HEK293 (cell line): ENCODE data around the gene RGPD8.
"Not testable (repeated sequence)": the region's sequence is repeated elsewhere in the genome, so short reads cannot be mapped to it uniquely, and the experiment has no call there.

ENCODE experiments used
- CTCF ChIA-PET: fragments of 350-600 bp; formaldehyde crosslinking; extraction: SDS; loops from one replicate; lab custom pipeline; 2021; ENCODE audit warnings: antibody characterized with exemption; lab: Yijun Ruan, JAX
- POLR2A ChIA-PET: fragments of 300-600 bp; formaldehyde crosslinking; extraction: SDS; loops from one replicate; lab custom pipeline; 2020; ENCODE audit warnings: antibody characterized with exemption, inconsistent platforms; lab: Yijun Ruan, JAX
- H3K27ac ChIP-seq: fragments of 200-500 bp; sonication (Bioruptor generic); 2 replicates; pipeline ENCODE4 v1.5.1; 2014; ENCODE audit warnings: low read depth, low read length, control low read depth, inconsistent platforms; ENCODE audit errors: extremely low read depth
- H3K36me3 ChIP-seq, 2 experiments: fragments of 200-500 bp in 1 of 2; sonication (Bioruptor generic) in 1 of 2; 1 replicate in 1 of 2; 2 replicates in 1 of 2; pipeline ENCODE4 v1.5.1; 2014 to 2017; ENCODE audit warnings: inconsistent platforms in 2 of 2, low read length in 2 of 2; ENCODE audit not compliant: control insufficient read depth in 2 of 2, insufficient read depth in 1 of 2
- H3K4me1 ChIP-seq: fragments of 200-500 bp; sonication (Bioruptor generic); 2 replicates; pipeline ENCODE4 v1.5.1; 2014; ENCODE audit warnings: mild to moderate bottlenecking, low read length, inconsistent platforms; ENCODE audit not compliant: control insufficient read depth, insufficient read depth
- H3K4me3 ChIP-seq: 2 replicates; pipeline ENCODE4 v1.5.1; 2011; ENCODE audit warnings: low read depth, mild to moderate bottlenecking, control low read depth, low read length, moderate library complexity
- H3K9me3 ChIP-seq: fragments of 200-500 bp; sonication (Bioruptor generic); 2 replicates; pipeline ENCODE4 v1.5.1; 2014; ENCODE audit warnings: low read depth, low read length, inconsistent platforms; ENCODE audit not compliant: control insufficient read depth, insufficient read depth
- IKZF3 ChIP-seq: fragments of 450-650 bp; IDR thresholded peaks from 2 replicates; pipeline ENCODE4 v1.5.0; 2018; ENCODE audit warnings: missing biosample characterization, mild to moderate bottlenecking, missing genetic modification characterization, moderate library complexity
- SP2 ChIP-seq: fragments of 450-650 bp; formaldehyde crosslinking; IDR thresholded peaks from 2 replicates; pipeline ENCODE4 v1.5.1; 2016; ENCODE audit warnings: missing biosample characterization, missing genetic modification characterization
- ZBTB17 ChIP-seq: fragments of 450-650 bp; formaldehyde crosslinking; IDR thresholded peaks from 2 replicates; pipeline ENCODE4 v1.5.1; 2016; ENCODE audit warnings: missing biosample characterization, missing genetic modification characterization
- ZBTB21 ChIP-seq: fragments of 450-650 bp; formaldehyde crosslinking; IDR thresholded peaks from 2 replicates; pipeline ENCODE4 v1.5.1; 2017; ENCODE audit warnings: missing biosample characterization, missing genetic modification characterization
- ZNF2 ChIP-seq: fragments of 450-650 bp; formaldehyde crosslinking; IDR thresholded peaks from 2 replicates; pipeline ENCODE4 v1.5.1; 2016; ENCODE audit warnings: missing biosample characterization, missing genetic modification characterization
- ZNF202 ChIP-seq: fragments of 450-650 bp; formaldehyde crosslinking; IDR thresholded peaks from 2 replicates; pipeline ENCODE4 v1.5.1; 2016; ENCODE audit warnings: missing biosample characterization, missing genetic modification characterization, borderline replicate concordance
- ZNF211 ChIP-seq: fragments of 450-650 bp; formaldehyde crosslinking; IDR thresholded peaks from 2 replicates; pipeline ENCODE4 v1.5.1; 2016; ENCODE audit warnings: low read depth, missing biosample characterization, missing genetic modification characterization
- ZNF335 ChIP-seq: fragments of 450-650 bp; formaldehyde crosslinking; conservative IDR thresholded peaks from 2 replicates; pipeline ENCODE4 v1.5.1; 2016; ENCODE audit warnings: missing biosample characterization, missing genetic modification characterization
- ZNF366 ChIP-seq: fragments of 450-650 bp; formaldehyde crosslinking; conservative IDR thresholded peaks from 2 replicates; pipeline ENCODE4 v1.5.1; 2016; ENCODE audit warnings: missing biosample characterization, missing genetic modification characterization
- ZNF37A ChIP-seq: fragments of 450-650 bp; IDR thresholded peaks from 2 replicates; pipeline ENCODE4 v1.5.1; 2018; ENCODE audit warnings: missing biosample characterization, missing genetic modification characterization
- ZNF394 ChIP-seq: fragments of 450-650 bp; formaldehyde crosslinking; IDR thresholded peaks from 2 replicates; pipeline ENCODE4 v1.5.1; 2016; ENCODE audit warnings: missing biosample characterization, missing genetic modification characterization, mild to moderate bottlenecking, moderate library complexity, borderline replicate concordance
- ZNF501 ChIP-seq: fragments of 450-650 bp; formaldehyde crosslinking; IDR thresholded peaks from 2 replicates; pipeline ENCODE4 v1.5.1; 2016; ENCODE audit warnings: missing biosample characterization, missing genetic modification characterization
- ZNF600 ChIP-seq: fragments of 450-650 bp; formaldehyde crosslinking; IDR thresholded peaks from 2 replicates; pipeline ENCODE4 v1.5.1; 2016; ENCODE audit warnings: missing biosample characterization, missing genetic modification characterization
- ZNF629 ChIP-seq: fragments of 450-650 bp; formaldehyde crosslinking; IDR thresholded peaks from 2 replicates; pipeline ENCODE4 v1.5.1; 2017; ENCODE audit warnings: missing biosample characterization, missing genetic modification characterization
- ZNF654 ChIP-seq: fragments of 450-650 bp; formaldehyde crosslinking; IDR thresholded peaks from 2 replicates; pipeline ENCODE4 v1.5.1; 2016; ENCODE audit warnings: low read depth, missing biosample characterization, missing genetic modification characterization
- TF ChIP-seq, protein P1 (sequence below): fragments of 450-650 bp; formaldehyde crosslinking; IDR thresholded peaks from 2 replicates; pipeline ENCODE4 v1.5.1; 2016; ENCODE audit warnings: missing biosample characterization, missing genetic modification characterization
- TF ChIP-seq, protein P2 (sequence below): fragments of 450-650 bp; formaldehyde crosslinking; IDR thresholded peaks from 2 replicates; pipeline ENCODE4 v1.5.1; 2016; ENCODE audit warnings: missing biosample characterization, missing genetic modification characterization
- TF ChIP-seq, protein P3 (sequence below): fragments of 450-650 bp; formaldehyde crosslinking; optimal IDR thresholded peaks from 2 replicates; pipeline ENCODE3; 2016; ENCODE audit warnings: missing biosample characterization, mild to moderate bottlenecking, missing genetic modification characterization
- TF ChIP-seq, protein P4 (sequence below): fragments of 450-650 bp; formaldehyde crosslinking; IDR thresholded peaks from 2 replicates; pipeline ENCODE4 v1.5.1; 2016; ENCODE audit warnings: missing biosample characterization, missing genetic modification characterization, low read depth
- TF ChIP-seq, protein P5 (sequence below): fragments of 450-650 bp; formaldehyde crosslinking; IDR thresholded peaks from 2 replicates; pipeline ENCODE4 v1.5.1; 2016; ENCODE audit warnings: missing biosample characterization, missing genetic modification characterization
- TF ChIP-seq, protein P6 (sequence below): fragments of 450-650 bp; formaldehyde crosslinking; IDR thresholded peaks from 2 replicates; pipeline ENCODE4 v1.5.1; 2016; ENCODE audit warnings: missing biosample characterization, missing genetic modification characterization

The RGPD8 gene

DNA sequence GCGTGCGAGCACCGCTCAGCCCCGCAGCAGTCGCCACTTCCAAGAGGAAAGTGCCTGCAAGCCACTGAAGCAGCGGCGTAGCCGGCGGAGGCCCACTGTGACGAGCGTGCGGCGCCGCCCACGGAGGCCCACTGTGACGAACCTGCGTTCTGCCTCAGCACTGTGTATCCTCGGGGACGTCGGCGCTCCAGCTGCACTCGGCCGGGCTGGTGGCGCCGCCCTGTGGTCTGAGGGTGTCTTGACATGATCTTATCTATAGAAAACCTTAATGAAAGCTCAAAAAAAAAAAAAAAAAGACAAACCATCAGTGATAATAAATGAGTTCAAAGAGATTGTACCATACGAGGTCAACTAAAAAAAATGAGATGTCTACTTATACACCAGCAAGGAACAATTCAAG lies at the start of gene RGPD8:
RGPD8 (minus strand) TSS at position 166 of the 400 bp plus-strand sequence. CDS start 192 bp downstream, outside the sequence.
- H3K4me1 ChIP-seq, H3K36me3 ChIP-seq, H3K9me3 ChIP-seq: not testable (repeated sequence)
- ChIA-PET POLR2A (interaction anchor here (0.5 to 0.6 kb wide), 2 partner anchors 60 to 209 kb away, joined by 3 to 5 read pairs; no protein-coding TSS in a partner anchor), CTCF (interaction anchor here (0.6 to 1.0 kb wide), 2 partner anchors 21 to 312 kb away, joined by 3 read pairs; no protein-coding TSS in a partner anchor)
- H3K27ac ChIP-seq, result peak within 1 kb of the TSS; percentile 53; the same call in 1 of the 2 replicates
- 0 out of 2 replicates have a peak, but pooled peaks have one; percentile 36 for TF ChIP-seq ZNF2 (tag by site-specific recombination)
- 0 out of 2 replicates have a peak, but pooled peaks have one; percentile 12 for TF ChIP-seq ZNF335 (tag by site-specific recombination)
- TF ChIP-seq, protein P1, sequence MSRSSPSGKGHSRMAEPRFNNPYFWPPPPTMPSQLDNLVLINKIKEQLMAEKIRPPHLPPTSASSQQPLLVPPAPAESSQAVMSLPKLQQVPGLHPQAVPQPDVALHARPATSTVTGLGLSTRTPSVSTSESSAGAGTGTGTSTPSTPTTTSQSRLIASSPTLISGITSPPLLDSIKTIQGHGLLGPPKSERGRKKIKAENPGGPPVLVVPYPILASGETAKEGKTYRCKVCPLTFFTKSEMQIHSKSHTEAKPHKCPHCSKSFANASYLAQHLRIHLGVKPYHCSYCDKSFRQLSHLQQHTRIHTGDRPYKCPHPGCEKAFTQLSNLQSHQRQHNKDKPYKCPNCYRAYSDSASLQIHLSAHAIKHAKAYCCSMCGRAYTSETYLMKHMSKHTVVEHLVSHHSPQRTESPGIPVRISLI (tag by site-specific recombination), result 0 out of 2 replicates have a peak, but pooled peaks have one; percentile 37
- peak; percentile 63 for TF ChIP-seq ZNF654 (tag by site-specific recombination)
- TF ChIP-seq, protein P2, sequence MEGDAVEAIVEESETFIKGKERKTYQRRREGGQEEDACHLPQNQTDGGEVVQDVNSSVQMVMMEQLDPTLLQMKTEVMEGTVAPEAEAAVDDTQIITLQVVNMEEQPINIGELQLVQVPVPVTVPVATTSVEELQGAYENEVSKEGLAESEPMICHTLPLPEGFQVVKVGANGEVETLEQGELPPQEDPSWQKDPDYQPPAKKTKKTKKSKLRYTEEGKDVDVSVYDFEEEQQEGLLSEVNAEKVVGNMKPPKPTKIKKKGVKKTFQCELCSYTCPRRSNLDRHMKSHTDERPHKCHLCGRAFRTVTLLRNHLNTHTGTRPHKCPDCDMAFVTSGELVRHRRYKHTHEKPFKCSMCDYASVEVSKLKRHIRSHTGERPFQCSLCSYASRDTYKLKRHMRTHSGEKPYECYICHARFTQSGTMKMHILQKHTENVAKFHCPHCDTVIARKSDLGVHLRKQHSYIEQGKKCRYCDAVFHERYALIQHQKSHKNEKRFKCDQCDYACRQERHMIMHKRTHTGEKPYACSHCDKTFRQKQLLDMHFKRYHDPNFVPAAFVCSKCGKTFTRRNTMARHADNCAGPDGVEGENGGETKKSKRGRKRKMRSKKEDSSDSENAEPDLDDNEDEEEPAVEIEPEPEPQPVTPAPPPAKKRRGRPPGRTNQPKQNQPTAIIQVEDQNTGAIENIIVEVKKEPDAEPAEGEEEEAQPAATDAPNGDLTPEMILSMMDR (tag by site-specific recombination), result peak; percentile 71; the same call in 1 of the 2 replicates
- TF ChIP-seq ZBTB17, result peak; percentile 50; the same call in 1 of the 2 replicates
- TF ChIP-seq, protein P3, sequence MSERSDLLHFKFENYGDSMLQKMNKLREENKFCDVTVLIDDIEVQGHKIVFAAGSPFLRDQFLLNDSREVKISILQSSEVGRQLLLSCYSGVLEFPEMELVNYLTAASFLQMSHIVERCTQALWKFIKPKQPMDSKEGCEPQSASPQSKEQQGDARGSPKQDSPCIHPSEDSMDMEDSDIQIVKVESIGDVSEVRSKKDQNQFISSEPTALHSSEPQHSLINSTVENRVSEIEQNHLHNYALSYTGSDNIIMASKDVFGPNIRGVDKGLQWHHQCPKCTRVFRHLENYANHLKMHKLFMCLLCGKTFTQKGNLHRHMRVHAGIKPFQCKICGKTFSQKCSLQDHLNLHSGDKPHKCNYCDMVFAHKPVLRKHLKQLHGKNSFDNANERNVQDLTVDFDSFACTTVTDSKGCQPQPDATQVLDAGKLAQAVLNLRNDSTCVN (tag by site-specific recombination), result peak; percentile 42
- peak within 1 kb of the TSS; percentile 43 for H3K4me3 ChIP-seq

DNA sequence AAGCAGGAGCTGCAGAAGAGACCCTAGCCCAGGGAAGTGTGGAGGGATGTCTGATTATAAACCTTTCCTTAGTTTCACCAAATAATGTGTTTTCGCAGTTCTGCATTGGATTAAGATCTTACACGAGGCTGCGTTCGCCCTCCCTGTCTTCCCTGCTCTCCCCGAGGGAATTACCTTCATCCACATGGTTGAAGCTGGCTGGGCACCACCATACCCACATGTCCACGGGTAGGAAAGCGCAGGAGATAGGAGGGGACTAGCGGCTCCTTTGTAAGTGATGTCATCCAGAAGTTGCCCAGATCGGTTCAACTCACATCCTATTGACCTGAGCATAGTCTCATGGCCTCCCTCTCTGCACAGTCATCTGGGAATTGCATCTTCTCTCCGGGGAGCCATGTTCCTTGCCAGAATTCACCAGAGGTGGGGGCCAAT lies 49.6 kb upstream of the RGPD8 start:
- H3K4me1 ChIP-seq, result peaks cover 3% of the 10 kb centered on the region; the same call in 1 of the 2 replicates
- H3K27ac ChIP-seq, result peak overlapping the region; percentile 76; the same call in 1 of the 2 replicates
- peak overlapping the region; percentile 83 for H3K4me3 ChIP-seq
- ChIA-PET POLR2A (interaction anchor here (0.6 to 1.0 kb wide), 2 partner anchors 12 to 95 kb away, joined by 3 to 4 read pairs; no protein-coding TSS in a partner anchor), CTCF (interaction anchor here (0.7 to 1.5 kb wide), 2 partner anchors 93 to 244 kb away, joined by 3 to 4 read pairs; no protein-coding TSS in a partner anchor)
- H3K36me3 ChIP-seq, result peaks cover 0 to 27% of the 10 kb centered on the region in 2 experiments; a peak in 2 of 3 replicates
- no peaks in the 10 kb centered on the region for H3K9me3 ChIP-seq
- TF ChIP-seq ZNF600 (tag by site-specific recombination) (0 out of 2 replicates have a peak, but pooled peaks have one; percentile 13), ZNF37A (tag by site-specific recombination) (no peak), IKZF3 (tag by site-specific recombination) (0 out of 2 replicates have a peak, but pooled peaks have one; percentile 34), ZNF366 (tag by site-specific recombination) (0 out of 2 replicates have a peak, but pooled peaks have one; percentile 49), ZNF629 (tag by site-specific recombination) (peak; percentile 52), ZNF501 (tag by site-specific recombination) (no peak), ZNF202 (tag by site-specific recombination) (no peak), ZNF394 (tag by site-specific recombination) (0 out of 2 replicates have a peak, but pooled peaks have one; percentile 12), ZNF211 (tag by site-specific recombination) (no peak), SP2 (tag by site-specific recombination) (no peak), ZBTB21 (tag by site-specific recombination) (peak; percentile 42; the same call in 1 of the 2 replicates)
- TF ChIP-seq, protein P4, sequence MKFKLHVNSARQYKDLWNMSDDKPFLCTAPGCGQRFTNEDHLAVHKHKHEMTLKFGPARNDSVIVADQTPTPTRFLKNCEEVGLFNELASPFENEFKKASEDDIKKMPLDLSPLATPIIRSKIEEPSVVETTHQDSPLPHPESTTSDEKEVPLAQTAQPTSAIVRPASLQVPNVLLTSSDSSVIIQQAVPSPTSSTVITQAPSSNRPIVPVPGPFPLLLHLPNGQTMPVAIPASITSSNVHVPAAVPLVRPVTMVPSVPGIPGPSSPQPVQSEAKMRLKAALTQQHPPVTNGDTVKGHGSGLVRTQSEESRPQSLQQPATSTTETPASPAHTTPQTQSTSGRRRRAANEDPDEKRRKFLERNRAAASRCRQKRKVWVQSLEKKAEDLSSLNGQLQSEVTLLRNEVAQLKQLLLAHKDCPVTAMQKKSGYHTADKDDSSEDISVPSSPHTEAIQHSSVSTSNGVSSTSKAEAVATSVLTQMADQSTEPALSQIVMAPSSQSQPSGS (tag by site-specific recombination), result peak; percentile 92
- TF ChIP-seq, protein P5, sequence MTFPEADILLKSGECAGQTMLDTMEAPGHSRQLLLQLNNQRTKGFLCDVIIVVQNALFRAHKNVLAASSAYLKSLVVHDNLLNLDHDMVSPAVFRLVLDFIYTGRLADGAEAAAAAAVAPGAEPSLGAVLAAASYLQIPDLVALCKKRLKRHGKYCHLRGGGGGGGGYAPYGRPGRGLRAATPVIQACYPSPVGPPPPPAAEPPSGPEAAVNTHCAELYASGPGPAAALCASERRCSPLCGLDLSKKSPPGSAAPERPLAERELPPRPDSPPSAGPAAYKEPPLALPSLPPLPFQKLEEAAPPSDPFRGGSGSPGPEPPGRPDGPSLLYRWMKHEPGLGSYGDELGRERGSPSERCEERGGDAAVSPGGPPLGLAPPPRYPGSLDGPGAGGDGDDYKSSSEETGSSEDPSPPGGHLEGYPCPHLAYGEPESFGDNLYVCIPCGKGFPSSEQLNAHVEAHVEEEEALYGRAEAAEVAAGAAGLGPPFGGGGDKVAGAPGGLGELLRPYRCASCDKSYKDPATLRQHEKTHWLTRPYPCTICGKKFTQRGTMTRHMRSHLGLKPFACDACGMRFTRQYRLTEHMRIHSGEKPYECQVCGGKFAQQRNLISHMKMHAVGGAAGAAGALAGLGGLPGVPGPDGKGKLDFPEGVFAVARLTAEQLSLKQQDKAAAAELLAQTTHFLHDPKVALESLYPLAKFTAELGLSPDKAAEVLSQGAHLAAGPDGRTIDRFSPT, result peak; percentile 78; the same call in 1 of the 2 replicates
- TF ChIP-seq, protein P6, sequence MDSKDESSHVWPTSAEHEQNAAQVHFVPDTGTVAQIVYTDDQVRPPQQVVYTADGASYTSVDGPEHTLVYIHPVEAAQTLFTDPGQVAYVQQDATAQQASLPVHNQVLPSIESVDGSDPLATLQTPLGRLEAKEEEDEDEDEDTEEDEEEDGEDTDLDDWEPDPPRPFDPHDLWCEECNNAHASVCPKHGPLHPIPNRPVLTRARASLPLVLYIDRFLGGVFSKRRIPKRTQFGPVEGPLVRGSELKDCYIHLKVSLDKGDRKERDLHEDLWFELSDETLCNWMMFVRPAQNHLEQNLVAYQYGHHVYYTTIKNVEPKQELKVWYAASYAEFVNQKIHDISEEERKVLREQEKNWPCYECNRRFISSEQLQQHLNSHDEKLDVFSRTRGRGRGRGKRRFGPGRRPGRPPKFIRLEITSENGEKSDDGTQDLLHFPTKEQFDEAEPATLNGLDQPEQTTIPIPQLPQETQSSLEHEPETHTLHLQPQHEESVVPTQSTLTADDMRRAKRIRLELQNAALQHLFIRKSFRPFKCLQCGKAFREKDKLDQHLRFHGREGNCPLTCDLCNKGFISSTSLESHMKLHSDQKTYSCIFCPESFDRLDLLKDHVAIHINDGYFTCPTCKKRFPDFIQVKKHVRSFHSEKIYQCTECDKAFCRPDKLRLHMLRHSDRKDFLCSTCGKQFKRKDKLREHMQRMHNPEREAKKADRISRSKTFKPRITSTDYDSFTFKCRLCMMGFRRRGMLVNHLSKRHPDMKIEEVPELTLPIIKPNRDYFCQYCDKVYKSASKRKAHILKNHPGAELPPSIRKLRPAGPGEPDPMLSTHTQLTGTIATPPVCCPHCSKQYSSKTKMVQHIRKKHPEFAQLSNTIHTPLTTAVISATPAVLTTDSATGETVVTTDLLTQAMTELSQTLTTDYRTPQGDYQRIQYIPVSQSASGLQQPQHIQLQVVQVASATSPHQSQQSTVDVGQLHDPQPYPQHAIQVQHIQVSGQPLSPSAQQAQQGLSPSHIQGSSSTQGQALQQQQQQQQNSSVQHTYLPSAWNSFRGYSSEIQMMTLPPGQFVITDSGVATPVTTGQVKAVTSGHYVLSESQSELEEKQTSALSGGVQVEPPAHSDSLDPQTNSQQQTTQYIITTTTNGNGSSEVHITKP (tag by site-specific recombination), result peak; percentile 92
